ENCODE measurements around the gene MIXL1. TPM values are rescaled to one million over a fixed set of nuclear protein-coding genes. Genes with fewer than 3 reads are reported as not detected.

MIXL1 gene
- total and polyA plus RNA-seq, 2 of the 13 experiments (the other 11 are each of a cell fraction or from before 2014, with no cell fraction given): 7.6 to 18.5 TPM

- TF ChIP-seq NFAT5 (CRISPR knock-in tag; IDR thresholded peaks at IDR 0.05): no peak
- peak; percentile 98 for TF ChIP-seq SP5 (CRISPR knock-in tag; IDR thresholded peaks at IDR 0.05; ENCODE audit: borderline replicate concordance, low read depth)
- 0 out of 2 replicates have a peak, but pooled peaks have one; percentile 58 for TF ChIP-seq MAZ (IDR thresholded peaks at IDR 0.05; ENCODE audit: borderline replicate concordance, low read depth, low read length)
- TF ChIP-seq MAZ (CRISPR knock-in tag; IDR thresholded peaks at IDR 0.05; ENCODE audit: low read depth): peak; percentile 27
- TF ChIP-seq ZNF652 (CRISPR knock-in tag; IDR thresholded peaks at IDR 0.05; ENCODE audit: borderline replicate concordance, low read depth): no peak
- no peak for TF ChIP-seq ZNF850 (CRISPR knock-in tag; conservative IDR thresholded peaks at IDR 0.05)
- peak; percentile 47; the same call in 1 of the 2 replicates for TF ChIP-seq THAP11 (CRISPR knock-in tag; IDR thresholded peaks at IDR 0.05)
- TF ChIP-seq AGO1 (IDR thresholded peaks at IDR 0.05; ENCODE audit: low read depth, low read length, poor library complexity, severe bottlenecking): no peak
- no peak for TF ChIP-seq ZNF142 (CRISPR knock-in tag; IDR thresholded peaks at IDR 0.05)
- TF ChIP-seq KDM5A (IDR thresholded peaks at IDR 0.05; ENCODE audit: borderline replicate concordance, low read length): no peak
- TF ChIP-seq ZNF574 (CRISPR knock-in tag; IDR thresholded peaks at IDR 0.05): no peak
- no peak for TF ChIP-seq GFI1 (CRISPR knock-in tag; IDR thresholded peaks at IDR 0.05; ENCODE audit: borderline replicate concordance)
- peak; percentile 81; the same call in 1 of the 2 replicates for TF ChIP-seq ZNF816 (CRISPR knock-in tag; IDR thresholded peaks at IDR 0.05; ENCODE audit: borderline replicate concordance)
- TF ChIP-seq ZNF7 (CRISPR knock-in tag; IDR thresholded peaks at IDR 0.05): no peak
Observed at GRCh38 chr1:226223157-226223785, at the start of gene MIXL1 (continued).
